Activated T-cell treated with anti-CD3 and anti-CD28 coated beads for 48 hours (primary cell): ENCODE measurements around the gene VAMP5.
"Not testable (repeated sequence)": the region's sequence is repeated elsewhere in the genome, so short reads cannot be mapped to it uniquely, and the experiment has no call there.

ENCODE experiments used
- DNase-seq: peaks from one replicate; pipeline ENCODE4 v3.0.0-alpha.2; 2020; ENCODE audit warnings: low read depth

The VAMP5 gene

GRCh38 chr2:85550486-85550885, 33.7 kb upstream of the VAMP5 start:
- no peak for DNase-seq

GRCh38 chr2:85551698-85552678, 32.2 kb upstream of the VAMP5 start:
- peak; percentile 71 for DNase-seq

- no peak for DNase-seq
Measured at GRCh38 chr2:85553184-85553583, 31.0 kb upstream of the VAMP5 start.

GRCh38 chr2:85554980-85555612, 29.1 kb upstream of the VAMP5 start:
- no peak for DNase-seq

- no peak for DNase-seq
Measured at GRCh38 chr2:85557130-85557529, 27.1 kb upstream of the VAMP5 start.

GRCh38 chr2:85558160-85558559, 26.1 kb upstream of the VAMP5 start:
- DNase-seq, result no peak

- DNase-seq, result not testable (repeated sequence)
Measured at GRCh38 chr2:85560403-85560726, 23.9 kb upstream of the VAMP5 start.

- DNase-seq, result peak; percentile 27
Measured at GRCh38 chr2:85560812-85561279, 23.4 kb upstream of the VAMP5 start.

- peak; percentile 96 for DNase-seq
Measured at GRCh38 chr2:85561280-85562212, 22.7 kb upstream of the VAMP5 start, which contains the start of gene GGCX. TSS of gene GGCX (minus strand) at chr2:85561493. CDS start at chr2:85561428, 65 bp downstream.

GRCh38 chr2:85564144-85564563, 20.1 kb upstream of the VAMP5 start:
- no peak for DNase-seq

GRCh38 chr2:85566265-85566664, 18.0 kb upstream of the VAMP5 start:
- DNase-seq, result no peak

GRCh38 chr2:85575739-85576138, 8.5 kb upstream of the VAMP5 start:
- DNase-seq, result no peak

- DNase-seq, result no peak
Measured at GRCh38 chr2:85577063-85577385, 7.2 kb upstream of the VAMP5 start.

- DNase-seq, result peak; percentile 58
Measured at GRCh38 chr2:85577386-85578242, 6.6 kb upstream of the VAMP5 start, which contains the start of gene VAMP8. TSS of gene VAMP8 (plus strand) at chr2:85577586. CDS start at chr2:85577647, 61 bp downstream.

- no peak for DNase-seq
Measured at GRCh38 chr2:85578243-85579180, 5.7 kb upstream of the VAMP5 start.

GRCh38 chr2:85579266-85579935, 4.8 kb upstream of the VAMP5 start:
- DNase-seq, result no peak

- no peak for DNase-seq
Measured at GRCh38 chr2:85580206-85580605, 4.0 kb upstream of the VAMP5 start.

- DNase-seq, result no peak
Measured at GRCh38 chr2:85582492-85582891, 1.7 kb upstream of the VAMP5 start.

- peak; percentile 34 for DNase-seq
Measured at GRCh38 chr2:85583667-85584353, 421 bp upstream of the VAMP5 start.
